HepG2 (cell line): ENCODE data around the gene ZNF829. TPM values are rescaled to one million over a fixed set of nuclear protein-coding genes. Genes with fewer than 3 reads are reported as not detected.

Source experiments
- E2F5 ChIP-seq: sonication (generic); formaldehyde crosslinking; conservative IDR thresholded peaks from 2 replicates; pipeline ENCODE4 v1.4.0; 2020; ENCODE audit warnings: missing genetic modification reagents
- EEA1 ChIP-seq: sonication (generic); formaldehyde crosslinking; IDR thresholded peaks from 2 replicates; pipeline ENCODE4 v1.5.1; 2020; ENCODE audit warnings: mild to moderate bottlenecking, missing genetic modification reagents, borderline replicate concordance
- EZH2 ChIP-seq: conservative IDR thresholded peaks from 2 replicates; pipeline ENCODE4 v1.6.1; 2012; ENCODE audit warnings: mild to moderate bottlenecking, low read depth, low read length, moderate library complexity
- HNRNPLL ChIP-seq: fragments of 200-400 bp; formaldehyde crosslinking; IDR thresholded peaks from 2 replicates; pipeline ENCODE4 v1.6.1; 2017; ENCODE audit warnings: mild to moderate bottlenecking, low read depth, low read length; ENCODE audit not compliant: poor library complexity, severe bottlenecking
- MIER2 ChIP-seq: IDR thresholded peaks from 2 replicates; pipeline ENCODE4 v1.6.1; 2016; ENCODE audit warnings: missing biosample characterization, missing genetic modification reagents
- SALL1 ChIP-seq: sonication (generic); formaldehyde crosslinking; IDR thresholded peaks from 2 replicates; pipeline ENCODE4 v1.8.0; 2022; ENCODE audit warnings: mild to moderate bottlenecking, missing genetic modification reagents
- SMAD1 ChIP-seq: sonication (generic); formaldehyde crosslinking; IDR thresholded peaks from 2 replicates; pipeline ENCODE4 v1.4.0; 2020; ENCODE audit warnings: missing genetic modification reagents, low read depth, mild to moderate bottlenecking, borderline replicate concordance
- ZBTB38 ChIP-seq: sonication (generic); formaldehyde crosslinking; IDR thresholded peaks from 2 replicates; pipeline ENCODE4 v1.5.1; 2020; ENCODE audit warnings: mild to moderate bottlenecking, missing genetic modification reagents
- ZNF256 ChIP-seq: sonication (generic); formaldehyde crosslinking; conservative IDR thresholded peaks from 2 replicates; pipeline ENCODE4 v1.4.0; 2020; ENCODE audit warnings: missing genetic modification reagents
- ZNF333 ChIP-seq: sonication (generic); formaldehyde crosslinking; IDR thresholded peaks from 2 replicates; pipeline ENCODE4 v1.4.0; 2020; ENCODE audit warnings: mild to moderate bottlenecking, missing genetic modification reagents, borderline replicate concordance
- ZNF460 ChIP-seq: sonication (generic); formaldehyde crosslinking; IDR thresholded peaks from 2 replicates; pipeline ENCODE4 v1.5.1; 2020; ENCODE audit warnings: missing genetic modification reagents, mild to moderate bottlenecking, borderline replicate concordance
- ZNF609 ChIP-seq: sonication (generic); formaldehyde crosslinking; IDR thresholded peaks from 2 replicates; pipeline ENCODE4 v1.4.0; 2020; ENCODE audit warnings: mild to moderate bottlenecking, missing genetic modification reagents, borderline replicate concordance
- ZNF879 ChIP-seq: sonication (generic); formaldehyde crosslinking; IDR thresholded peaks from 2 replicates; pipeline ENCODE4 v1.8.1; 2023; ENCODE audit warnings: missing genetic modification reagents
- polyA plus RNA-seq, 8 experiments: library from polyadenylated mRNA; depleted of rRNA in 3 of 8; stranded (reverse) in 7 of 8; unstranded in 1 of 8; fragments of >200 nt; fragmentation: Illumina TruSeq in 4 of 8; extraction: Trizol in 4 of 8; gene quantifications; 2 replicates each; pipeline versions ENCODE4 v1.2.1 to v1.2.3, GENCODE V29; 2011 to 2016; ENCODE audit warnings: low read depth in 4 of 8, missing spikeins in 1 of 8, mixed read lengths in 1 of 8; ENCODE audit not compliant: insufficient read depth in 1 of 8
- total RNA-seq, 5 experiments: library from RNA; depleted of rRNA; stranded (reverse); fragments of >200 nt; fragmentation: Illumina TruSeq; extraction: Trizol; gene quantifications; 2 replicates each; pipeline ENCODE4 v1.2.3, GENCODE V29; 2016; ENCODE audit warnings: low read depth in 1 of 5

ZNF829 gene
- total and polyA plus RNA-seq, 2 of the 13 experiments (the other 11 are each of a cell fraction or from before 2014, with no cell fraction given), result 0.15 to 0.86 TPM

- TF ChIP-seq ZNF333 (CRISPR knock-in tag) (no peak), ZBTB38 (CRISPR knock-in tag) (no peak), SALL1 (peak; percentile 39; the same call in 1 of the 2 replicates), ZNF256 (CRISPR knock-in tag) (no peak), SMAD1 (CRISPR knock-in tag) (no peak), EEA1 (CRISPR knock-in tag) (no peak), EZH2 (no peak), E2F5 (CRISPR knock-in tag) (no peak), ZNF609 (CRISPR knock-in tag) (peak; percentile 32; the same call in 1 of the 2 replicates), ZNF879 (CRISPR knock-in tag) (no peak), MIER2 (CRISPR knock-in tag) (no peak), ZNF460 (CRISPR knock-in tag) (no peak), HNRNPLL (no peak)
- TF ChIP-seq, all 625 proteins: peak for 110
Observed at GRCh38 chr19:36850559-36851442, 65.3 kb downstream of the ZNF829 start, which contains the start of gene ZNF345 (continued).
